H9 (cell line): ENCODE data around the gene OMP. TPM values are rescaled to one million over a fixed set of nuclear protein-coding genes. Genes with fewer than 3 reads are reported as not detected.
A peak's percentile ranks its signal among the peaks of the same experiment; 100 is the strongest.

Experiments used
- DNase-seq: peaks from one replicate; pipeline ENCODE4 v3.0.0-alpha.2; 2017
- H2AFZ ChIP-seq: one replicate; pipeline ENCODE4 v1.6.1; 2013; ENCODE audit warnings: mild to moderate bottlenecking, low read length, control low read depth, moderate library complexity
- H2AK5ac ChIP-seq: 2 replicates; pipeline ENCODE4 v1.6.1; 2013; ENCODE audit warnings: low read length, control low read depth, mixed read lengths; ENCODE audit not compliant: insufficient read length
- H2BK120ac ChIP-seq: one replicate; pipeline ENCODE4 v1.6.1; 2013; ENCODE audit warnings: low read depth, mild to moderate bottlenecking, low read length, control low read depth, inconsistent platforms; ENCODE audit not compliant: poor library complexity, severe bottlenecking
- H2BK12ac ChIP-seq: 2 replicates; pipeline ENCODE4 v1.6.1; 2013; ENCODE audit warnings: low read length, control low read depth, mixed read lengths, low read depth; ENCODE audit not compliant: insufficient read length
- H2BK15ac ChIP-seq: 2 replicates; pipeline ENCODE4 v1.6.1; 2013; ENCODE audit warnings: low read depth, low read length, control low read depth
- H2BK20ac ChIP-seq: one replicate; pipeline ENCODE4 v1.6.1; 2013; ENCODE audit warnings: low read depth, mild to moderate bottlenecking, low read length, control low read depth, inconsistent platforms; ENCODE audit not compliant: poor library complexity, severe bottlenecking
- H2BK5ac ChIP-seq: 2 replicates; pipeline ENCODE4 v1.6.1; 2013; ENCODE audit warnings: low read length, control low read depth, mixed read lengths; ENCODE audit not compliant: insufficient read length
- H3K14ac ChIP-seq: 2 replicates; pipeline ENCODE4 v1.6.1; 2013; ENCODE audit warnings: low read length, control low read depth; ENCODE audit not compliant: insufficient read depth
- H3K18ac ChIP-seq: 2 replicates; pipeline ENCODE4 v1.6.1; 2013; ENCODE audit warnings: low read depth, mild to moderate bottlenecking, mixed read lengths, low read length, control low read depth; ENCODE audit not compliant: insufficient read length
- H3K23ac ChIP-seq: 2 replicates; pipeline ENCODE4 v1.6.1; 2013; ENCODE audit warnings: low read length, control low read depth, mixed read lengths, low read depth; ENCODE audit not compliant: insufficient read length
- H3K23me2 ChIP-seq: 2 replicates; pipeline ENCODE4 v1.6.1; 2013; ENCODE audit warnings: low read depth, mild to moderate bottlenecking, mixed read lengths, low read length, control low read depth; ENCODE audit not compliant: insufficient read length, poor library complexity, severe bottlenecking
- H3K27ac ChIP-seq: 2 replicates; pipeline ENCODE4 v1.5.1; 2013; ENCODE audit warnings: low read length, control low read depth, mixed read lengths, low read depth; ENCODE audit not compliant: insufficient read length
- H3K27me3 ChIP-seq: 2 replicates; pipeline ENCODE4 v1.6.1; 2013; ENCODE audit warnings: low read length, control low read depth, inconsistent platforms; ENCODE audit not compliant: insufficient read depth
- H3K4ac ChIP-seq: 2 replicates; pipeline ENCODE4 v1.6.1; 2013; ENCODE audit warnings: low read depth, mild to moderate bottlenecking, control low read depth, inconsistent platforms, low read length, moderate library complexity
- H3K4me1 ChIP-seq: 2 replicates; pipeline ENCODE4 v1.6.1; 2013; ENCODE audit warnings: low read length, control low read depth, inconsistent platforms; ENCODE audit not compliant: insufficient read depth
- H3K4me2 ChIP-seq: 2 replicates; pipeline ENCODE4 v1.6.1; 2013; ENCODE audit warnings: low read length, control low read depth, mixed read lengths; ENCODE audit not compliant: insufficient read length, insufficient read depth
- H3K56ac ChIP-seq: 2 replicates; pipeline ENCODE4 v1.6.1; 2013; ENCODE audit warnings: low read depth, mild to moderate bottlenecking, mixed read lengths, low read length, control low read depth; ENCODE audit not compliant: insufficient read length
- H3K79me1 ChIP-seq: 2 replicates; pipeline ENCODE4 v1.6.1; 2013; ENCODE audit warnings: low read depth, mild to moderate bottlenecking, moderate library complexity, low read length, control low read depth, inconsistent platforms; ENCODE audit not compliant: insufficient read depth, poor library complexity, severe bottlenecking
- H3K79me2 ChIP-seq: 2 replicates; pipeline ENCODE4 v1.6.1; 2013; ENCODE audit warnings: low read length, control low read depth, inconsistent platforms; ENCODE audit not compliant: insufficient read depth
- H3K9ac ChIP-seq: 2 replicates; pipeline ENCODE4 v1.6.1; 2013; ENCODE audit warnings: low read length, control low read depth, mixed read lengths; ENCODE audit not compliant: insufficient read length; ENCODE audit errors: extremely low read depth
- H3K9me3 ChIP-seq: one replicate; pipeline ENCODE4 v1.6.1; 2013; ENCODE audit warnings: low read depth, low read length, inconsistent platforms; ENCODE audit not compliant: control insufficient read depth
- H3T11ph ChIP-seq: one replicate; pipeline ENCODE4 v1.6.1; 2013; ENCODE audit warnings: mild to moderate bottlenecking, low read length, control low read depth, inconsistent platforms
- H4K20me1 ChIP-seq: one replicate; pipeline ENCODE4 v1.6.1; 2013; ENCODE audit not compliant: control insufficient read depth, insufficient read length, insufficient read depth
- H4K5ac ChIP-seq: 2 replicates; pipeline ENCODE4 v1.6.1; 2013; ENCODE audit warnings: low read depth, mild to moderate bottlenecking, mixed read lengths, low read length, control low read depth; ENCODE audit not compliant: insufficient read length
- H4K8ac ChIP-seq: replicated peaks from 2 replicates; pipeline ENCODE4 v1.6.1; 2013; ENCODE audit warnings: low read length, control low read depth, mixed read lengths, low read depth; ENCODE audit not compliant: insufficient read length
- H4K91ac ChIP-seq: 2 replicates; pipeline ENCODE4 v1.6.1; 2013; ENCODE audit warnings: low read depth, mild to moderate bottlenecking, moderate library complexity, mixed read lengths, low read length, control low read depth; ENCODE audit not compliant: insufficient read length
- H3K27ac Mint-ChIP-seq, 3 experiments: 2 replicates in 2 of 3; 3 replicates in 1 of 3; pipeline ENCODE4 v1.8.0; 2020 to 2021; ENCODE audit warnings: mixed read lengths in 3 of 3, mild to moderate bottlenecking in 1 of 3, moderate library complexity in 1 of 3
- H3K27me3 Mint-ChIP-seq: 2 replicates; pipeline ENCODE4 v1.8.0; 2021; ENCODE audit warnings: low read depth, mild to moderate bottlenecking, moderate library complexity, mixed read lengths
- H3K36me3 Mint-ChIP-seq, 3 experiments: 2 replicates in 2 of 3; 3 replicates in 1 of 3; pipeline ENCODE4 v1.8.0; 2020 to 2021; ENCODE audit warnings: low read depth in 3 of 3, mixed read lengths in 3 of 3; ENCODE audit not compliant: insufficient read depth in 1 of 3
- H3K4me1 Mint-ChIP-seq, 2 experiments: 2 replicates each; pipeline ENCODE4 v1.8.0; 2020; ENCODE audit warnings: mixed read lengths in 2 of 2
- H3K4me3 Mint-ChIP-seq, 2 experiments: 2 replicates in 1 of 2; 3 replicates in 1 of 2; pipeline ENCODE4 v1.8.0; 2020 to 2021; ENCODE audit warnings: mild to moderate bottlenecking in 2 of 2, mixed read lengths in 2 of 2, moderate library complexity in 1 of 2
- H3K9me3 Mint-ChIP-seq, 2 experiments: 2 replicates in 1 of 2; 3 replicates in 1 of 2; pipeline ENCODE4 v1.8.0; 2020; ENCODE audit warnings: mild to moderate bottlenecking in 2 of 2, mixed read lengths in 2 of 2, moderate library complexity in 1 of 2
- CTCF ChIP-seq: fragments of 200-600 bp; sonication (generic); conservative IDR thresholded peaks from 3 replicates; pipeline ENCODE4 v1.8.0; 2021; ENCODE audit warnings: antibody characterized with exemption, mild to moderate bottlenecking
- WGBS: extraction: QIAGEN DNeasy Blood & Tissue Kit; methylation state at CpG from one replicate; pipeline ENCODE4 v1.1.7; 2013; ENCODE audit warnings: missing lambda C conversion rate, low lambda C conversion rate, mixed read lengths; ENCODE audit not compliant: insufficient read length; ENCODE audit errors: extremely low coverage; 5-methylcytosine and 5-hydroxymethylcytosine counted together
- total RNA-seq: library from RNA; stranded (reverse); gene quantifications from 2 replicates; pipeline ENCODE4 v1.2.1, GENCODE V29; 2021

The OMP gene
- total RNA-seq, 1 experiment from 2014 or later = not detected

- H2BK15ac ChIP-seq = no peak overlapping the region
- H4K5ac ChIP-seq = no peak overlapping the region
- Mint-ChIP-seq H3K4me3 (no peak overlapping the region; a peak in 1 of 5 replicates), H3K36me3 (no peaks in the 10 kb centered on the region), H3K27ac (peak overlapping the region in 1 of 3 experiments; percentile 85; a peak in 2 of 7 replicates), H3K4me1 (peaks cover 11% of the 10 kb centered on the region in 2 experiments), H3K9me3 (no peaks in the 10 kb centered on the region; a peak in 1 of 5 replicates), H3K27me3 (peaks cover 3% of the 10 kb centered on the region)
- TF ChIP-seq CTCF = no peak
- no peak overlapping the region for H3K23ac ChIP-seq
- H3K9ac ChIP-seq = no peak overlapping the region
- no peak overlapping the region for H2BK20ac ChIP-seq
- H3K79me2 ChIP-seq = 0 out of 2 replicates have a peak, but pooled peaks cover under 1% of the 10 kb centered on the region
- no peak overlapping the region for H4K8ac ChIP-seq
- H3K23me2 ChIP-seq = no peaks in the 10 kb centered on the region
- H4K91ac ChIP-seq = no peak overlapping the region
- H3K14ac ChIP-seq = no peak overlapping the region
- H3T11ph ChIP-seq = no peak overlapping the region
- H2AFZ ChIP-seq = no peak overlapping the region
- DNase-seq = peak; percentile 17
- no peak overlapping the region for H2AK5ac ChIP-seq
- no peak overlapping the region for H3K4me2 ChIP-seq
- H2BK12ac ChIP-seq = no peak overlapping the region
- no peaks in the 10 kb centered on the region for H3K4me1 ChIP-seq
- H2BK120ac ChIP-seq = no peak overlapping the region
- no peak overlapping the region for H3K18ac ChIP-seq
- WGBS = no CpG with 5 or more reads among the region's 8 CpGs
- H3K79me1 ChIP-seq = no peaks in the 10 kb centered on the region
- H3K9me3 ChIP-seq = no peaks in the 10 kb centered on the region
- no peak overlapping the region for H3K56ac ChIP-seq
- H3K4ac ChIP-seq = no peak overlapping the region
- no peaks in the 10 kb centered on the region for H4K20me1 ChIP-seq
- H3K27ac ChIP-seq = no peak overlapping the region
- H2BK5ac ChIP-seq = no peak overlapping the region
- H3K27me3 ChIP-seq = no peaks in the 10 kb centered on the region
Measured at GRCh38 chr11:77072851-77073327, 29.8 kb upstream of the OMP start.
